OCI-LY3 (cell line): ENCODE data around the gene CTNNBIP1.

Source experiments
- EZH2phosphoT487 ChIP-seq: fragments of 200-600 bp; shearing (Covaris generic); IDR thresholded peaks from 2 replicates; pipeline ENCODE4 v1.6.1; 2018; ENCODE audit warnings: antibody characterized with exemption, mixed run types, low read depth
- TF ChIP-seq, protein P1 (sequence below): fragments of 200-600, 300-600 bp; sonication (generic); IDR thresholded peaks from 2 replicates; pipeline ENCODE4 v1.5.1; 2014; ENCODE audit warnings: antibody characterized with exemption, low read length, low read depth

GRCh38 chr1:9887070-9887469 lies 23.0 kb downstream of the CTNNBIP1 start:
- TF ChIP-seq, protein P1, sequence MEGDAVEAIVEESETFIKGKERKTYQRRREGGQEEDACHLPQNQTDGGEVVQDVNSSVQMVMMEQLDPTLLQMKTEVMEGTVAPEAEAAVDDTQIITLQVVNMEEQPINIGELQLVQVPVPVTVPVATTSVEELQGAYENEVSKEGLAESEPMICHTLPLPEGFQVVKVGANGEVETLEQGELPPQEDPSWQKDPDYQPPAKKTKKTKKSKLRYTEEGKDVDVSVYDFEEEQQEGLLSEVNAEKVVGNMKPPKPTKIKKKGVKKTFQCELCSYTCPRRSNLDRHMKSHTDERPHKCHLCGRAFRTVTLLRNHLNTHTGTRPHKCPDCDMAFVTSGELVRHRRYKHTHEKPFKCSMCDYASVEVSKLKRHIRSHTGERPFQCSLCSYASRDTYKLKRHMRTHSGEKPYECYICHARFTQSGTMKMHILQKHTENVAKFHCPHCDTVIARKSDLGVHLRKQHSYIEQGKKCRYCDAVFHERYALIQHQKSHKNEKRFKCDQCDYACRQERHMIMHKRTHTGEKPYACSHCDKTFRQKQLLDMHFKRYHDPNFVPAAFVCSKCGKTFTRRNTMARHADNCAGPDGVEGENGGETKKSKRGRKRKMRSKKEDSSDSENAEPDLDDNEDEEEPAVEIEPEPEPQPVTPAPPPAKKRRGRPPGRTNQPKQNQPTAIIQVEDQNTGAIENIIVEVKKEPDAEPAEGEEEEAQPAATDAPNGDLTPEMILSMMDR, result no peak
- no peak for TF ChIP-seq EZH2phosphoT487
